GM12872 (cell line): ENCODE measurements around the gene SH3RF3.

ENCODE experiments used
- CTCF ChIP-seq: IDR thresholded peaks from 3 replicates; pipeline ENCODE4 v1.5.1; 2011; ENCODE audit warnings: low read depth, mild to moderate bottlenecking, low read length, moderate library complexity; ENCODE audit not compliant: insufficient read depth

The SH3RF3 gene

DNA sequence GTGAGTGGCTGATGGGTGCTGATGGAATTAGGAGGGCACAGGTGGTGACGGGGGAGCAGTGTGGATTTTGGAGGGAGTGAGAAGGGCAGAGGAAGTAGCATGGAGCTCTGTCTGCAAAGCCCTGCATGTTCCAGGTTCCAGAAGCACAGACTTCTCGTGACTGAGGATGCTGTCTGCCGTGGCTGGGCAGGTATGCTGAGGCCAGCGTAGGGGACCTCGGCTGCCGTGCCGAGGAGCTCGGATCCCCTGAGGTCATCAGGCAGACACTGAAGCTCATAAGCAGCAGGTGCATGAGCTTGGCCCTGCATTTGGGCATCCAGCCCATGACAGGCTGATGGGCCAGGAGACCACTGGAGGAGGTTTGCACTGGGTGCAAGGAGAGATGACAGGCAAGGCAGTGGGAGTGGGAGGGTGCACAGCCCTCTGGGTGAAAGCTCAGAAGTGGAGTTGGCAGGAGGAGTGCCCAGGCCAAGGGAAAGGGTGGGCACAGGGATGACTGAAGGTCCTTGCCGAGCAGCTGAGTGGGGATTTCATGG, 215.3 kb downstream of the SH3RF3 start:
- TF ChIP-seq CTCF: no peak

- TF ChIP-seq CTCF: no peak
These were observed 216.1 kb downstream of the SH3RF3 start for GRCh38 chr2:109345091-109345490.

DNA sequence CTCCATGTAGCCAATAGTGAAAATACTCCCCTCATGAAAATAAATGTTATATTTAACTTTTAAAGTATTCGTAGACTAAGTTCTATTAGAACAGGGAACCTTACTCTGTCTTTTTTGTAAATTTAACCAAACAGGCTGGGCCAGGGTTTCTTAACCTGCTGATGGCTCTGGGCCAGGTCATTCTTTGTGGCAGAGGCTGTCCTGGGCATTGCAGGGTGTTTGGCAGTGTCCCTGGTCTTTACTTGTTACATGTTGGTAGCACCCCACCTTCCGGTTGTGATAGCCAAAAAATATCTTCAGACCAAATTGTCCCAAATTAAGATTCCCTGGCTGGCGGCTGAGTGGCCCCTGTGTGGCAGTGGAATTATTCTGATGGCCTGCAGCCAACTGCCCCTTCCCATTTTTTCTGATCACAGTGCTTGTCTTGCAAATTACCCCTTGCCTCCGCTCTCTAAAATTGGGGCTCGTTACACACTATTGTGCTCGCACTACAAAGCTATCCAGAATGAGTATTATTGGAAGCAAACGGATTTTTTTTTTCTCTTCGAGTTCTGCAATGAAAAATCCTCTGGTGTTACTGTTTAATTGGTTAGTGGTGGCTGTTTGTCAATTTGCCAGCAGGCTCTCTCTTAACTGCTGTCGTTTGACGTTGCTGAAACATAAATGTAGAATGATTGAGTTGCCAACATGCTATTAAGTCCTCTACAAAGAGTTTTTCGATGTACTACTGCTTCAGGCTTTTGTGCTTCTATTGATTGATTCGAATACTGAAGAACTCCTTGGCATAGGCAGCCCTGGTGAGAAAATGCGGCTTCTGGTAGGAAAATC, 216.9 kb downstream of the SH3RF3 start:
- no peak for TF ChIP-seq CTCF

DNA sequence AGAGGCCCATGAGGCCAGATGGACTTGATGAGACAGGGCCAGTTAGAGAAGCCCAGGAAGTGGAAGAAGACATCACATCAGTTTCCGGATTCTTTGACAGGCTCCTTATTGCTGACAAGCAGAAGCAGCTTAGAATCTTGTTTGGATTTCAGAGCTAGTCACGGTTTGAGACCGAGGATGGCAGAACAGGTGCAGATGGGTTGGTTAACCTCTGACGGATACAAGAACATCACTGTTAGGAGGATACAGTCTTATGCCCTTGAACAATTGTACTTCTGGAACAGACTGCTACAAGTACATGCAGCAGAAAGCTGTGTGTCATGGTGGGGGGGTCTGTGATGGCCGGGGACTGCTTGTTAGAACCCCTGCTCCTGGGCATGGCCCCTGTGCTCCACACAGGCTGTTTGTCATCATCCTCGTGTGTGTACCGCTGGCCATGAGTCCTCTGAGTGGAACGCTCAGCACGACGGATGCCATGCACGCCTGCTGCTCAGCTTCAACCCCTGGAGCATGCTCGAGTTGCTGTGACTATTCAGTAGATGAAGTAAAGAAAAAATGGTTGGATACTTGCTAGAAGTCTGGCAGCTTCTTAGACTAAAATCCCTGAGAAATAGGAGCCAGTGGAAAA, 217.7 kb downstream of the SH3RF3 start:
- no peak for TF ChIP-seq CTCF

DNA sequence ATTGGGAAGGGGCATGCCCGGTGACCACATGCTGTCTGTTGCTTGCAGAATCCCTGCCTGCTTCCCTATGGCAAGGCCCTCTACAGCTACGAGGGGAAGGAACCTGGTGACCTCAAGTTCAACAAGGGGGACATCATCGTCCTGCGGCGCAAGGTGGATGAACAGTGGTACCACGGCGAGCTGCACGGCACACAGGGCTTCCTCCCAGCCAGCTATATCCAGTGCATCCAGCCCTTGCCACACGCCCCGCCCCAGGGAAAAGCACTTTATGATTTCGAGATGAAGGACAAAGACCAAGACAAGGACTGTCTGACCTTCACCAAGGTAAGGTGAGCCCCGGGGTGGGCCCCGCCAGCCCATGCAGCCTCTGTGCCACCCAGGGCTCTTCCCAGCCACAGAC, 218.6 kb downstream of the SH3RF3 start:
- TF ChIP-seq CTCF: no peak

GRCh38 chr2:109348190-109348589, 219.2 kb downstream of the SH3RF3 start:
- TF ChIP-seq CTCF: no peak

- no peak for TF ChIP-seq CTCF
These were observed 219.9 kb downstream of the SH3RF3 start for GRCh38 chr2:109348671-109349502.
